WERI-Rb-1 (cell line): Measurements from ENCODE around the gene STYXL1.
"Not testable (repeated sequence)": the region's sequence is repeated elsewhere in the genome, so short reads cannot be mapped to it uniquely, and the experiment has no call there.

Experiments used
- DNase-seq: peaks from one replicate; pipeline ENCODE4 v3.0.0-alpha.2; 2020
- H3K27ac ChIP-seq: fragments of 250-450 bp; sonication (Bioruptor Pico); 2 replicates; pipeline ENCODE4 v1.5.1; 2020; ENCODE audit warnings: mild to moderate bottlenecking, moderate library complexity
- H3K27me3 ChIP-seq: fragments of 250-450 bp; sonication (Bioruptor Pico); 2 replicates; pipeline ENCODE4 v1.5.1; 2021; ENCODE audit warnings: mild to moderate bottlenecking, low read depth, moderate library complexity; ENCODE audit not compliant: insufficient read depth, severe bottlenecking
- H3K36me3 ChIP-seq: fragments of 250-450 bp; sonication (Bioruptor Pico); 2 replicates; pipeline ENCODE4 v1.5.1; 2020; ENCODE audit warnings: mild to moderate bottlenecking, moderate library complexity
- H3K4me3 ChIP-seq: 2 replicates; pipeline ENCODE4 v1.5.1; 2011; ENCODE audit warnings: low read depth, mild to moderate bottlenecking, control low read depth, low read length
- H3K9me3 ChIP-seq: fragments of 250-450 bp; sonication (Bioruptor Pico); 2 replicates; pipeline ENCODE4 v1.5.1; 2021; ENCODE audit warnings: mild to moderate bottlenecking, moderate library complexity; ENCODE audit not compliant: severe bottlenecking
- TF ChIP-seq, protein P1 (sequence below): IDR thresholded peaks from 2 replicates; pipeline ENCODE4 v1.5.1; 2011; ENCODE audit warnings: low read depth, mild to moderate bottlenecking, control low read depth, inconsistent platforms, low read length

The STYXL1 gene

DNA sequence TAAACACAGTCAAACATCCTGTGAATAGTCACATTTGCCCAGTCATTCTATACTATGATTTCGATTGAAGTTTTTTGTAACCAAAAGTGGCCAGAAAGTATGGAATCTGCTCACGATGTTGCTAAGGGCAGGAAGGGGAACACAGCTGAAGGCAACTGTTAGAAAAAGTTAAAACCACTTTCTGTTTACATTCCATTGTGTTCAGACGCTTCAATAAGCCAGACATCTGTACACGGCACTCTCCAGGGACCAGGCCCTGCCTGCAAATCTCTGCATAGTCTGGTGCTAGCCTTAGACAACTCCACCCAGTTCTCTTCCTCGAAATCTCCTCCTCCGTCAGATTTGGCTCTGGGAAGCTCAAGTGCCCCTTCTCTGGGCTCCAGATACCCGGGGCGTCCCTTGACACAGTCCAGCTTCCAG is 36.3 kb downstream of the STYXL1 start:
- TF ChIP-seq, protein P1, sequence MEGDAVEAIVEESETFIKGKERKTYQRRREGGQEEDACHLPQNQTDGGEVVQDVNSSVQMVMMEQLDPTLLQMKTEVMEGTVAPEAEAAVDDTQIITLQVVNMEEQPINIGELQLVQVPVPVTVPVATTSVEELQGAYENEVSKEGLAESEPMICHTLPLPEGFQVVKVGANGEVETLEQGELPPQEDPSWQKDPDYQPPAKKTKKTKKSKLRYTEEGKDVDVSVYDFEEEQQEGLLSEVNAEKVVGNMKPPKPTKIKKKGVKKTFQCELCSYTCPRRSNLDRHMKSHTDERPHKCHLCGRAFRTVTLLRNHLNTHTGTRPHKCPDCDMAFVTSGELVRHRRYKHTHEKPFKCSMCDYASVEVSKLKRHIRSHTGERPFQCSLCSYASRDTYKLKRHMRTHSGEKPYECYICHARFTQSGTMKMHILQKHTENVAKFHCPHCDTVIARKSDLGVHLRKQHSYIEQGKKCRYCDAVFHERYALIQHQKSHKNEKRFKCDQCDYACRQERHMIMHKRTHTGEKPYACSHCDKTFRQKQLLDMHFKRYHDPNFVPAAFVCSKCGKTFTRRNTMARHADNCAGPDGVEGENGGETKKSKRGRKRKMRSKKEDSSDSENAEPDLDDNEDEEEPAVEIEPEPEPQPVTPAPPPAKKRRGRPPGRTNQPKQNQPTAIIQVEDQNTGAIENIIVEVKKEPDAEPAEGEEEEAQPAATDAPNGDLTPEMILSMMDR, result no peak
- H3K9me3 ChIP-seq, result no peaks in the 10 kb centered on the region
- DNase-seq, result no peak
- no peak overlapping the region for H3K4me3 ChIP-seq
- H3K27ac ChIP-seq, result no peak overlapping the region
- H3K27me3 ChIP-seq, result no peaks in the 10 kb centered on the region
- no peaks in the 10 kb centered on the region for H3K36me3 ChIP-seq

DNA sequence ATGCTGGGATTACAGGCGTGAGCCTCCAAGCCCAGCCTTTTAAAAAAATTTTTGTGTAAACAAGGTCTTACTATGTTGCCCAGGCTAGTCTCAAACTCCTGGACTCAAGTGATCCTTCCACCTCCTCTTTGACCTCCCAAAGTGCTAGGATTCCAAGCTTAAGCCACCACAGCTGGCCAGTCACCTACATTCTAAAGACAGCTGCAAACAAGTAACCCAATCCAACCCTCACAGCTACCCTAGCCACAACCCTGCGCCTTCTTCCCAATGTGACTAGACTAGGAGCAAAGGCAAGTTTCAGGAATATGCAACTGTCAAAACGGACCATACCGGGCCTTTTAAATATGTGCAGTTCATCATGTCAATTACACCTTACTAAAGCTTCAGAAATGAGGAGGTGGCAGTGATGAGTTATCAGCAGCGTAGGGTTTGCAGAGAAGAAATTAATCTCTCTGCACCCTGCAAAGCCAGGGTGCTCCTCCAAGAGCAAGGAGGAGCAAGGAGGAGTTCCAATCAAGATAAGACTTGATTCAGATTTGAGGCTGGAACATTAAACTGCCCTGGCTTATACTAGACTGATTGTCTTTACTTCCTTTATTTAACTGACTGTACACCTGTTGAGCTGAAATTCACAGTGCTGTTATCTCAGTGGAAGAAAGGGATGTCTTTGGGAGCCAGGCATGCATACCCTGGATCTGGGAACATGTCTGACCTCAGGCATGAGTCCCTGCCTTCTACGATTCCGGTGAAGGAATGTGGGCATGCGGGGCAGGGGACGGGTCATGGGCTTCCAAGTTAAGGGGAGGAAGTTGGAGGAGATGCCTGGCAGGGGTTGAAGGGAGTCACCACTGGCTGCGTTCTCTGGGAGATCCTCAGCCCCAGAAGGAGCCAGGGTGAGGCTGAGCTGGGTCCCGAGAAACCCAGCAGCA is 37.9 kb downstream of the STYXL1 start:
- Histone ChIP-seq H3K9me3 (no peaks in the 10 kb centered on the region), H3K27ac (no peak overlapping the region), H3K4me3 (no peak overlapping the region), H3K36me3 (no peaks in the 10 kb centered on the region), H3K27me3 (no peaks in the 10 kb centered on the region)
- DNase-seq, result no peak
- TF ChIP-seq, protein P1, result no peak

DNA sequence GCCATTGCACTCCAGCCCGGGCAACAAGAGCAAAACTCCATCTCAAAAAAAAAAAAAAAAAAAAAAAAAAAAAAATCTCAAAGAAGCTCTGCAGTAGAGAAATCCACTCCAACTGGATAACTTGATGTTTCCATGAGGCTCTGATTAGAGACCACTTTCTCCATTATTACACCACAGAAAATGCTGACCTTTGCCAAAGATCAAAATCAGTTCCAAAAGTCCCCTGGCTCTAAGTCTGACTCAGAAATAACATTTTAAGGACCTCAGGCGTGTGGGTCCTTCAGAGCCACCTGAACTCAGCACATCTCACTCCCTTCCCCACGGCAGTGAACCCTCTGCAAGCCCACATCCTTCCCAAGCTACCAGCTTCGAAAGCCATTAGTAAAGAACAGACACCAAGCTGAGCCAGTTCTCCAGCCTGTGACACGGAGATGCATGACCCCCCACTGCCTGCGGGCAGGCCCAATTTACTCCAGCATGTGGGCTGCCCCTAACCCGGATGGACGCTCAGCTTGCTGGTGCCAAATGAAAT is 39.6 kb downstream of the STYXL1 start:
- Histone ChIP-seq H3K9me3 (no peaks in the 10 kb centered on the region), H3K36me3 (peaks cover 5% of the 10 kb centered on the region), H3K4me3 (no peak overlapping the region), H3K27ac (no peak overlapping the region), H3K27me3 (no peaks in the 10 kb centered on the region)
- TF ChIP-seq, protein P1, result no peak
- DNase-seq, result no peak

DNA sequence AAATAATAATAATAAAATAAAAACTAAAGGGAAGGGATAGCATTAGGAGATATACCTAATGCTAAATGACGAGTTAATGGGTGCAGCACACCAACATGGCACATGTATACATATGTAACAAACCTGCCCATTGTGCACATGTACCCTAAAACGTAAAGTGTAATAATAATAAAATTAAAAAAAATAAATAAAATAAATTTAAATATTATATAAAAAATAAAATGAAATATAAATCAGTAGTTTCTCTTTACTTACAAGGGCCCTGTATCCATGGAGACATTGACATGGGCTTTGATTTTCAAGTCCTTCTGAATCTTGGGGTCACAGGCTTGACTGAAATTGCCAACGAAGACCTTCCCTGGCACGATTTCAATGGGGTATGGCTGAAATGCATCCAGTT is 42.8 kb downstream of the STYXL1 start:
- peaks cover 16% of the 10 kb centered on the region for H3K36me3 ChIP-seq
- H3K9me3 ChIP-seq, H3K27ac ChIP-seq, H3K4me3 ChIP-seq, DNase-seq, H3K27me3 ChIP-seq: not testable (repeated sequence)

DNA sequence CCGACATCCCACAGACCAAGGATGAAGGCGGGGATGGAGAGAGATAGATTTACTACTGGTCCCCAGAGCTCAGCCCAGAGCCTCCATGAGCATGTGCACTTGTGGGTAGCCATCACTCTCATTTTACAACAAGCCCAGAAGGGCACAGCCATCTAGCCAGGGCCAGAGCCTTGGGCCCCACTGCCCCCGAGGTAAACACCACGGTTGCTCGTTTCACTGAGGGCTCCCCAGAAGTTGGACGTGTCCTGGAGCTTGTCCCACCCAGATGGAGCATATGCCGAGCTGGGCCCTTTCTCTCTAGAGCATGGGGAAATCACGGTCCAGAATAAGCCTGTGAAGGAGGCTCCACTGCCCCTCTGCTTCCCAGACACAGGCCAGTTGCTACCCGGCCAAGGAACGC is 44.4 kb downstream of the STYXL1 start:
- Histone ChIP-seq H3K27me3 (no peaks in the 10 kb centered on the region), H3K36me3 (peaks cover 16% of the 10 kb centered on the region), H3K27ac (no peak overlapping the region), H3K4me3 (no peak overlapping the region), H3K9me3 (no peaks in the 10 kb centered on the region)
- no peak for DNase-seq
- TF ChIP-seq, protein P1, result no peak

DNA sequence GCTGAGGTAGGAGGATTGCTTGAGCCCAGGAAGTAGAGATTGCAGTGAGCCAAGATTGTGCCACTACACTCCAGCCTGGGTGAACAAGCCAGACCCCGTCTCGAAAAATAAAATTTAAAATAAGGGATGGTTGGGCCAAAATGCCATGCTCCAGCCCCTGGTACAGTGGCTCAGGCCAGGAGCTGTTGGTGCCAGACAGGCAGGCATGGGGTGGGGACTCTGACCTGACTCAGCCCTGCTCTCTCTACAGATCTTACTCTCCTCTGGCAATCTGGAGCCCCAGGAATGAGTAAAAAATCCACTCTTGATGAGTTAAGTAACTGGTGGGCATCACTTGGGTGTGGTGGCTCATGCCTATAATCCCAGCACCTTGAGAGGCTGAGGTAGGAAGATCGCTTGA is 45.0 kb downstream of the STYXL1 start:
- H3K4me3 ChIP-seq, result no peak overlapping the region
- no peak for DNase-seq
- no peaks in the 10 kb centered on the region for H3K9me3 ChIP-seq
- peaks cover 16% of the 10 kb centered on the region for H3K36me3 ChIP-seq
- H3K27me3 ChIP-seq, result no peaks in the 10 kb centered on the region
- TF ChIP-seq, protein P1, result no peak
- H3K27ac ChIP-seq, result no peak overlapping the region
